ENCODE measurements around the gene JADE1.

Gene JADE1

GRCh38 chr4:128869776-128870509 is 60.4 kb downstream of the JADE1 start:
- H3K4me3 ChIP-seq (ENCODE audit: low read length), result no peak overlapping the region
- TF ChIP-seq, protein P1, sequence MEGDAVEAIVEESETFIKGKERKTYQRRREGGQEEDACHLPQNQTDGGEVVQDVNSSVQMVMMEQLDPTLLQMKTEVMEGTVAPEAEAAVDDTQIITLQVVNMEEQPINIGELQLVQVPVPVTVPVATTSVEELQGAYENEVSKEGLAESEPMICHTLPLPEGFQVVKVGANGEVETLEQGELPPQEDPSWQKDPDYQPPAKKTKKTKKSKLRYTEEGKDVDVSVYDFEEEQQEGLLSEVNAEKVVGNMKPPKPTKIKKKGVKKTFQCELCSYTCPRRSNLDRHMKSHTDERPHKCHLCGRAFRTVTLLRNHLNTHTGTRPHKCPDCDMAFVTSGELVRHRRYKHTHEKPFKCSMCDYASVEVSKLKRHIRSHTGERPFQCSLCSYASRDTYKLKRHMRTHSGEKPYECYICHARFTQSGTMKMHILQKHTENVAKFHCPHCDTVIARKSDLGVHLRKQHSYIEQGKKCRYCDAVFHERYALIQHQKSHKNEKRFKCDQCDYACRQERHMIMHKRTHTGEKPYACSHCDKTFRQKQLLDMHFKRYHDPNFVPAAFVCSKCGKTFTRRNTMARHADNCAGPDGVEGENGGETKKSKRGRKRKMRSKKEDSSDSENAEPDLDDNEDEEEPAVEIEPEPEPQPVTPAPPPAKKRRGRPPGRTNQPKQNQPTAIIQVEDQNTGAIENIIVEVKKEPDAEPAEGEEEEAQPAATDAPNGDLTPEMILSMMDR (conservative IDR thresholded peaks at IDR 0.05; ENCODE audit: low read length), result no peak
- DNase-seq (ENCODE audit: low read depth), result no peak

GRCh38 chr4:128871948-128872347 is 62.4 kb downstream of the JADE1 start:
- DNase-seq (ENCODE audit: low read depth), result peak; percentile 69
- H3K4me3 ChIP-seq (ENCODE audit: low read length), result no peak overlapping the region
- TF ChIP-seq, protein P1 (conservative IDR thresholded peaks at IDR 0.05; ENCODE audit: low read length), result no peak

- no peak overlapping the region for H3K4me3 ChIP-seq (ENCODE audit: low read length)
- TF ChIP-seq, protein P1 (conservative IDR thresholded peaks at IDR 0.05; ENCODE audit: low read length), result no peak
- no peak for DNase-seq (ENCODE audit: low read depth)
Measured at GRCh38 chr4:128876200-128876599, 66.7 kb downstream of the JADE1 start.

DNA sequence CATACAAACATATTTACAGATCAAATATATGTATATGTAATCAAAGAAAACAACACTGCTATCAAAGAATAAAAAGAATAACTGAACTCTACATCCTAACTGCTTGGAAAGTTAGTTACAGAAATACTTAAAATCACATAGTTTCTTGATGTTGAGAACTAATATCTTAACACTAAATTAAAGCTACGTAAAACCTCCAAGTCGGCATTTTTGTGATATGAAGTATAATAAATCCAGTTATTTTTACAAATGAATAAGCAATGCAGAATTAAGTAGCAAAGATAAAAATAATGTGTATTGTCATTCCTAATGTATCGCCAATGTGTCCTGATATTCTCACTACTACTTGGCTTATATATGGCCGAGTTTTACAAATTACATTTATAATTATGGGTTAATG is 68.4 kb downstream of the JADE1 start:
- no peak for DNase-seq (ENCODE audit: low read depth)
- no peak overlapping the region for H3K4me3 ChIP-seq (ENCODE audit: low read length)
- TF ChIP-seq, protein P1 (conservative IDR thresholded peaks at IDR 0.05; ENCODE audit: low read length), result no peak

DNA sequence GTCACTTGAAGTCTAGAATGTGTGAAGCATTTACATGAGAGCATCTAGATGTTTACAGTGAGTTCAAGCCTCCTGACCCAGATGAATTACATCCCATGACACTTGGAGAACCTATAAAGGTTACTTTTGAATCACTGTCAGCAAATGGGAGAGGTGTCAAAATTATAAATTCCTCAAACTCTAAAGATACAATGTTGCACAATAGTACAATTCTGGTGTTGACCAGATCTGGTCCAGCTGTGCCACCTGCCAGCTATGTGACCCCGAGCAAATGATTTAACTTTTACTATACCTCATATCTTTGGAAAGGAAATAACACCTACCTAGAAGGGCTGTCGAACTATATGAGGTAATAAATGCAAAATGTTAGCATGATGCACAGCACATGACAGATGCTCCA is 69.8 kb downstream of the JADE1 start:
- H3K4me3 ChIP-seq (ENCODE audit: low read length), result no peak overlapping the region
- no peak for DNase-seq (ENCODE audit: low read depth)
- TF ChIP-seq, protein P1 (conservative IDR thresholded peaks at IDR 0.05; ENCODE audit: low read length), result no peak

GRCh38 chr4:128879971-128880370 is 70.5 kb downstream of the JADE1 start:
- TF ChIP-seq, protein P1 (conservative IDR thresholded peaks at IDR 0.05; ENCODE audit: low read length), result no peak
- DNase-seq (ENCODE audit: low read depth), result no peak
- H3K4me3 ChIP-seq (ENCODE audit: low read length), result no peak overlapping the region

GRCh38 chr4:128880662-128881061 is 71.2 kb downstream of the JADE1 start:
- H3K4me3 ChIP-seq (ENCODE audit: low read length), result no peak overlapping the region
- TF ChIP-seq, protein P1 (conservative IDR thresholded peaks at IDR 0.05; ENCODE audit: low read length), result no peak
- DNase-seq (ENCODE audit: low read depth), result no peak

Measured in AG10803 (cell line).